Tongue (tissue), 2 donors: ENCODE data around the gene OR2AG2. TPM values are rescaled to one million over a fixed set of nuclear protein-coding genes. Genes with fewer than 3 reads are reported as not detected.

Experiments used
- DNase-seq: peaks from one replicate; pipeline ENCODE4 v3.0.0-alpha.2; 2015
- total RNA-seq: library from RNA; depleted of rRNA; stranded (reverse); fragments of >200 nt; gene quantifications from one replicate; pipeline ENCODE4 v1.2.3, GENCODE V29; 2014

Gene OR2AG2
- total RNA-seq, 1 donor from 2014 or later = not detected

DNA sequence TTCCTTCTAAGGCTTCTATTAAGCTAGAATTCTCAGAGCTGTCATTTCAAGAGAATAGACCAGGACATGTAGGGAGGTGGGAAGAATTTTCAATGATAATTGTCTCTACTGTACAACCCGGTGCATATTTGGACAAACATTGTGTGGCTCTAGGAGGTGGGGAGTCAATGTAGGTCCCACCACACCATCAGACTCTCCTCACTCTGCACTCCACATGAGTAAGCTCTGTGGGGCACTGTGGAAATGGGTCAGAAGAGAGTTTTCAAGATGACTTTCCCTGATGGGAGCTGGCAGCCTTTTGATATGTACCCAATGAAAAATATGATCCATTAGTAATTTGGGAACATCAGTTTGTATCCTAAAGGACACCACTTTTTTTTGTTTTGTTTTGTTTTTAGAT, 33.2 kb downstream of the OR2AG2 start:
- no peak for DNase-seq

GRCh38 chr11:6737872-6738466, 33.8 kb downstream of the OR2AG2 start:
- peak; percentile 49 for DNase-seq

DNA sequence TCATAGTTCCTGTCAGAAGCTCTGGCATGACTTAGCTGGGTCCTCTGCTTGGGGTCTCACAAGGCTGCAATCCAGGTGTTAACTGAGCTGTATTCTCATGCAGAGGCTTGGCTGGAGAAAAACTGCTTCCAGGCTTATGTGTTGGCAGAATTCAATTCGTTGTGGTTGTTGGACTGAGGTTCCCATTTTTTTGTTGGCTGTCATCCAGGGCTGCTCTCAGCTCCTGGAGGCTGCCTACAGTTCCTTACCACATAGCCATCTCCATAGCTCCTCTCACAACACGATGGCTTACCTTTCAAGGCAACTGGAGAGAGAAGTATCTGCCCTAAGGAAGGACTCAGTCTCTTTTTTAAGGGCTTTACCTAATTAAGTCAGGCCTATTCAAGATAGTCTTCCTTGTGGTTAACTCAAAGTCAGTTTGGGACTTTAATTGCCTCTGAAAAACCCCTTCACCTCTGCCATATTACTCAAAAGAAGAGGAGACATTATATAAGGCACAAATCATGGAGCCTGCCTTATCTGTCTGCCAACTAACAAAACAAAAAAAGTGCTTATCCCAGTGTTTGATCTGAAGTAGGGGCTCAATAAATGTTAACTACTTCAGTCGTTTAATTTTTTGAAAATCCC, 35.2 kb downstream of the OR2AG2 start:
- no peak for DNase-seq

- no peak for DNase-seq
These were observed 36.5 kb downstream of the OR2AG2 start for GRCh38 chr11:6735306-6735705.

DNA sequence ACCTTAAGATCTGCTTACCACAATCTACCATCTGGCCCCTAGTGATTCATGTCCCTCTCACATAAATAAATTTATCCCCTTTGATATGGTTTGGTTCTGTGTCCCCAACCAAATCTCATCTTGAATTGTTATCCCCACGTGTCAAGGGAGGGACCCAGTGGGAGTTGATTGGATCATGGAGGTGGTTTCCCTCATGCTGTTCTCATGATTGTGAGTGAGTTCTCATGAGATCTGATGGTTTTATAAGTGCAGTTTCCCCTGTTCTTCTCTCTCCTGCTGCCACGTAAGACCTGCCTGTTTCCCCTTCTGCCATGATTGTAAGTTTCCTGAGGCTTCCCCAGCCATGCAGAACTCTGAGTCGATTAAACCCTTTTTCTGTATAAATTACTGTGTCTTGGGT, 37.2 kb downstream of the OR2AG2 start:
- DNase-seq = no peak

DNA sequence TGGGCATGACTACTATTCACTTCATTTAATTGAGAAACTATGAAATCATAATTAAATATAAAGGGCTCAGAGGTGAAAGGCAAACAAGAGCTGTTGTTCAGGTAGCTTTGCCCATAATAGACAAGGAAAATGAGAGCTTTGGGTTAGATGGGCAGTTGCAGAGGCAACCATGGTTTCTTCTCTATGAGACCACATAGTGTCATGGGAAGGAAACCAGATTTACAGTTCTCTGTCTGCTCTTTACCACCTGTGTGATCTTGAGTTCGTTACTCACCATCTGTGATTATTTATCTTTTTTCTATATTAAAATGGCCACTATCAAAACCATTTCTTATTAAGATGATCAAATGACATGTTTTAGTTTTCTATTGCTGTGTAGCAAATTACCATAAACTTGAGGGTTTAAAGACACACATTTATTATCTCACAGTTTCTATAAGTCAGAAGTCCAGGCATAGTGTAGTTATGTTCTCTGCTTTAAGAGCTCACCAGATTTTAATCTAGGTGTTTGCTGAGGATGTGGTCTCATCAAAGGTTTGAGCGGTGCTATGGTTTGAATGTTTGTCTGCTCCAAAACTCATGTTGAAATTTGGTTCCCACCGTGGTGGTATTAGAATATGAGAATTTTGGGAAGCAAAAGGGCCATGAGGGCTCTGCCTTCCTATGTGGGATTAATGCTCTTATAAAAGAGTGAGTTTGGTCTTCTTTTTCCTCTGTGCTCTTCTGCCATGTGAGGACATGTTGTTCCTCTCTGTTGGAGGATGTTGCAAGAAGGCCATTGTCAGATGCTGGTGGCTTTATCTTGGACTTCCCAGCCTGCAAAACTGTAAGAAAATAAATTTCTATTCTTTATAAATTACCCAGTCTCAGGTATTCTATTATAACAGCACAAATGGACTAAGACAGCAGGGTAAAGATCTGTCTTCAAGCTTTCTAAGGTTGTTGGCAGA, 38.2 kb downstream of the OR2AG2 start:
- DNase-seq = no peak

GRCh38 chr11:6727971-6728760, 43.6 kb downstream of the OR2AG2 start:
- no peak for DNase-seq

DNA sequence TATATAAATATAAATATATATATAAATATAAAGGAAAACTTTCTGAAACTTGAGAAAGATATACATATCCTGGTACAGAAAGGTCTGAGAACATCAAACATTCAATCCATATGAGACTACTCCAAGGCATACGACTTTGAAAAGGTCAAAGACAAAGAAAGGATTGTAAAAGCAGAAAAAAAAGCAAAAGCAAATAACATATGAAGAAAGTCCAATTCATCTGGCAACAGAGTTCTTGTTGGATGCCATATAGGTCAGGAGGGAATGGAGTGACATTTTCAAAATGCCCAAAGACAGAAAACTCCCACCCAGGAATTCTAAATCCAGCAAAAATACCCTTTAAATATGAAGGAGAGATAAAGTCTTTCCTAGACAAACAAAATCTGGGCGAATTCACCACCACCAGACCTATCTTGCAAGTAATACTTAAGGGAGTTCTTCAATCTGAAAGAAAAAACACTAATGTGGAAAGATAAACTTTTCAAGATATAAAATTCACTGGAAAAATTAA, 46.3 kb downstream of the OR2AG2 start:
- no peak for DNase-seq

- DNase-seq = no peak
These were observed 47.8 kb downstream of the OR2AG2 start for GRCh38 chr11:6724013-6724412.

- DNase-seq = no peak
These were observed 50.4 kb downstream of the OR2AG2 start for GRCh38 chr11:6721343-6721742.

GRCh38 chr11:6719576-6719975, 52.2 kb downstream of the OR2AG2 start:
- peak; percentile 69 for DNase-seq

DNA sequence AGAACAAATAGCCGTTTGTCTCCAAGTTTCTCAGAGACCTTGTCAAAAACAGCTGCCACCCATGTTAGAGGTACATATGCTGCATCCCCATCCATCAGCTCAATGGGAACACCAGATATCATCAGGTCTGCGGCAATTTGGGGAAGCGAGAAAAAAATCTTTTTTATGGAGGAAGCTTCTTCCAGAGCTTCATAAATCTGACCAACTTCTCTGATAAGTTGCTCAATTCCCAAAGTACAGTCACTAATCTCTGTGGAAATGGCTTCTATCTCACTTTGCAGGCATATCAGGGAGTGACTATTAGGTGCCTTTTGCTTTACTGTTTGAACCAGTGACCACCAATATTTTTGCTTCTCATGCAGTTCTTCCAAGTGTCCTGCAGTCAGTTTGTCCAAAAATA, 54.4 kb downstream of the OR2AG2 start:
- no peak for DNase-seq

Other genes starting within 250 kb of the OR2AG2 start
- gene RRP8, start 168.4 kb downstream of the OR2AG2 start, total RNA-seq = 18.4 TPM
- gene ILK, start 168.2 kb downstream of the OR2AG2 start, total RNA-seq = 167 TPM
- 20.6 TPM for gene TAF10, start 159.8 kb downstream of the OR2AG2 start, total RNA-seq
- 59.9 TPM for gene TPP1, start 152.6 kb downstream of the OR2AG2 start, total RNA-seq
- 64.6 TPM for gene DCHS1, start 116.2 kb downstream of the OR2AG2 start, total RNA-seq
- gene MRPL17, start 88.6 kb downstream of the OR2AG2 start, total RNA-seq = 29.2 TPM
- gene OR2AG1, start 11.0 kb upstream of the OR2AG2 start, total RNA-seq = not detected
- 0.10 TPM for gene OR6A2, start 27.7 kb upstream of the OR2AG2 start, total RNA-seq
- not detected for gene OR10A5, start 73.7 kb upstream of the OR2AG2 start, total RNA-seq
- gene OR10A2, start 91.1 kb upstream of the OR2AG2 start, total RNA-seq = not detected
- gene OR10A4, start 104.6 kb upstream of the OR2AG2 start, total RNA-seq = not detected
- not detected for gene OR2D2, start 120.5 kb upstream of the OR2AG2 start, total RNA-seq
- not detected for gene OR2D3, start 149.0 kb upstream of the OR2AG2 start, total RNA-seq
- gene ZNF215, start 154.4 kb upstream of the OR2AG2 start, total RNA-seq = 0.51 TPM
- gene ZNF214, start 248.4 kb upstream of the OR2AG2 start, total RNA-seq = 3.7 TPM
- 0.21 TPM for gene NLRP14, start 248.5 kb upstream of the OR2AG2 start, total RNA-seq